ENCODE measurements around the gene ERCC2. TPM values are rescaled to one million over a fixed set of nuclear protein-coding genes. Genes with fewer than 3 reads are reported as not detected.

ERCC2 gene
- 34.0 and 60.1 TPM in 2 replicates for total RNA-seq

DNA sequence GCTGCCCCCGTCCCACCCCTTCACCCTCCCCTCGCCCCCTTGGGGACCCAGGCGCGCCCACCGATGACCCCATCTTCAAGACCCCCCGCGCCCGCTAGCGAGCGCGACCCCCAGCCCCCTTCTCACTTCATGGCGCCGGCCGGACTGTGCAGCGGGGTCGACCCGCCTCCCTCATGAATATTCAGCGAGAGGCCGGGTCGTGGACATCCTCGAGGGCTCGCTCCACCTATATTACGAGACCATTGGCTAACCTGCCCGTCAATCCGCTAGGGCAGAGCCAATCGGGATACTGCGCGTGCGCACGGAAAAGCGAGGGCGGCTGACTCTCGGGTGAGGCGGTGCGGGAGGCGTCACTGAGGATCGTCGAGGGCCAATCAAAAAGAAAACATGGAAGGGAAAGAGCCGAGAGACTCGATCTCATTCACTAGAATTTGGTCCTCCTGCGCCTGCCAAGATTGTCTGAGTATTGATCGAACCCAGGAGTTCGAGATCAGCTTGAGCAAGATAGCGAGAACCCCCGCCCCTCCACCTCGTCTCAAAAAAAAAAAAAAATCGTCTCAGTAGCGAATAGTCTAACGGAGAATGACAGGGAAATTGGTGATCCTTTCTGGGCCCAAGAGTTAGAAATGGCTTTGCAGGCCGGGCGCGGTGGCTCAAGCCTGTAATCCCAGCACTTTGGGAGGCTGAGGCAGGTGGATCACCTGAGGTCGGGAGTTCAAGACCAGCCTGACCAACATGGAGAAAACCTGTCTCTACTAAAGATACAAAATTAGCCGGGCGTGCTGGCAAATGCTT lies at the start of gene ERCC2:
Gene ERCC2 (minus strand): TSS at position 164 of the 795 bp plus-strand sequence. CDS start 33 bp downstream, at position 131.

DNA sequence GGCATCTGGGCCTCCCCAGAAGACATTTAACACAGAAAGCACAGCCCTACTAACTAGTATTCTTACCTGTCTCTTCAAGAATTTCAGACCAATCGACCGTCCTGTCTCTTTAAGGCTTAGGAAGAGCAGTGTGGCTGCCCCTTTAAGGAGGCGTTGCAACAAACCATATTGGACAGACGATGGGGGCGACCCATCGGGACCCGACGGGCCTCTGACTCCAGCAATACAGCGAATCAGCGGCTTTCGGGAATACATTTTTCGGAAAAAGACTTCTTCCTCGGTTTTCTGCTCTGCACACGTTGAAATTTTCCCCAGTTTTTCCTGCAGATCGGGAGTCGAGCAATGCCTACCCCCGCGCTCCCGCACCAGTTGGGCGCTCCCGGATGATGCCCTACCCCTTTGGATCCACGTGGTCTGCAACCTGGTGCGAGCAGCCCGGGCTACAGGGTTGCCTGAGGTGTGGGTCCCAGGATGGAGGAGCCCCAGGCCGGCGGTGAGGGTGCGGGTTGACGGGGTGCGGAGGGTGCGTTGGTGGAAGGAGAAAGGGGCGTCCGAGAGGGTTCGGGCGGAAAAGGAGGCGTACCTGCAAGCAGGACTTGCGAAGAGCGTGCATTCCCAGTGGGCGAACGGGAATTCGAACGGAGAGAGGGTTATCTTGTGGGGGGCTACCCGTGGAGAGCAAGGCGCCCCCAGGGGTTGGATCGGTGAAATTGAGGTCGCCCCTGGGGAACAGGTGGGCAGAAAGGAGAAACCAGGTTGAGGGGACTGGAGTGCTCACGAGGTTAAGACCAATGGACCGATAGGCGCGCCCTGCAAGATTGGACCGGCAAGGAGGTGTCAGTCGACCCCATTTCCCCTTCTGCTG lies 36.1 kb upstream of the ERCC2 start, which contains the start of gene POLR1G:
Gene POLR1G (plus strand): TSS at position 419 of the 865 bp plus-strand sequence. CDS start 53 bp downstream, at position 472.

DNA sequence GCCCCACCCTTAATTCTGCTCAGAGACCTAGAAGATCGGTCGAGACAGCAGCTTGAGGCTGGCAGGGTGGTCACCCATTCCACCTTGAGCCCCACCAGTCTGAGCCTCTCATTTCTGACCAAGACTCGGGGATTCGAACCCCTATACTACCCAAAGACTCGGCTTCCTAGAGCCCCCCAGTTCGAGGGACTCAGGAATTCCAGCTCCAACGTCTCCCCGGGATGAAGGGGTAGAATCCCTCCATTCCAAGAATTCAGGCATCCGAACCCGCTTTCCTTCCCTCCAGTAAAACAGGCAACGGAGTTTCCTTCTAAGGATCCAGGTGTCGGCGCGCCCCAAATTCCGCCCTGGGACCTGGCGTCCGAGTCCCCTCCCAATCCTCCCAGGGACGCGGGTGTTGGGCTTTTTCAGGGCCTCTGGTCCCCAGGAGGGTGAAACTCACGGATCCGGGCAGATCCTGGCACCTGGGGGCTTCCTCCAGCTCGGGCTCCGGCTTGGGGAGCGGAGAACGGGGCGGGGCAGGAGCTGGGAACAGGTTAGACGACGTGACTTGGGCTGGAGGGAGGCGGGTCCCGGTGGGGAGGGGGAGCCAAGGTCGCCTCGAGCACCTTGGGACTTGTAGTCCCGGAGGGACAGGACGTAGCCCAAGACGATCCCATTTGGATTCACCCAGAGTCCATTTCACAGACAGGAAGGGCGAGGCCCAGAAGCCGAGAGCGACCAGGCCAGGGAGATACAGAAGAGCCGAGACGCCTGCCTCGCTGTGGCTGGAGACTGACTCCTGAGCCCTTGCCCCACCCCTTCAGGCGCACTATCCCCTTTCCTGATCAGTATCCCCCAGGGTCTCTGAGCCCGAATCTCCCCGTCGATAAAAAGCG lies 34.4 kb upstream of the ERCC2 start, which contains the start of gene PPP1R13L:
Gene PPP1R13L (minus strand): TSS at position 513 of the 878 bp plus-strand sequence. CDS start 6,751 bp downstream, outside the sequence.

DNA sequence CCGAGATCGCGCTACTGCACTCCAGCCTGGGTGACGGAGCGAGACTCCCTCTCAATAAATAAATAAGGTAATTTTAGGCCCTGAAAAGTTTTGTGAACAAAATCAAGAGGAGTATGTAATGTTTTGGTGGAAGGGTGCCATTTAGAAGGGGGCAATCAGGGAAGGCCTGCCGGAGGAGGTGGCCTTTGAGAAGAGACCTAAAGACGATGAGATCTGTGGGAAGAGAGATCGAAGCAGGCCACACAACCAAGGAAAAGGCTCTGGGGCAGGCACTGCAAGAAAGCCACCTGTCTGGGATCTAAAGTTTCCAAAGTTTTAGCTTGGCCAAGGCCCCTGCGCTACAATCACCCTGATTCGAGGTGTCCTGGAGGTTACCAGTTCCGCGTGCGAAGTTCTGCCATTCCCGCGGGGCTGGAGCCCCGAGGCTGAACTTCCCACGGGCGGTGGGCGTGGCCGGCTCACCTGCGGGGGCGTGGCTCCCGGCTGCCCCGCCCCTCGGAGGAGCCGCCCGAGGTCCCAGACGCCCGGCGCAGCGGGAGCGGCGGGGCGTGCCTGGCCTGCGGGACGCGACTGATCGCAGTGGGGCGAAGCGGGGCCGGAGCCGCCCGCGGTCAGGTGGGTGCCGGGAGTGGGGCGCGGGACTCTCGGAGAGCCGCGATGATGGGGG lies 30.0 kb downstream of the ERCC2 start, which contains the start of gene KLC3:
Gene KLC3 (plus strand): TSS at position 519 of the 667 bp plus-strand sequence. CDS start 4,792 bp downstream, outside the sequence.

DNA sequence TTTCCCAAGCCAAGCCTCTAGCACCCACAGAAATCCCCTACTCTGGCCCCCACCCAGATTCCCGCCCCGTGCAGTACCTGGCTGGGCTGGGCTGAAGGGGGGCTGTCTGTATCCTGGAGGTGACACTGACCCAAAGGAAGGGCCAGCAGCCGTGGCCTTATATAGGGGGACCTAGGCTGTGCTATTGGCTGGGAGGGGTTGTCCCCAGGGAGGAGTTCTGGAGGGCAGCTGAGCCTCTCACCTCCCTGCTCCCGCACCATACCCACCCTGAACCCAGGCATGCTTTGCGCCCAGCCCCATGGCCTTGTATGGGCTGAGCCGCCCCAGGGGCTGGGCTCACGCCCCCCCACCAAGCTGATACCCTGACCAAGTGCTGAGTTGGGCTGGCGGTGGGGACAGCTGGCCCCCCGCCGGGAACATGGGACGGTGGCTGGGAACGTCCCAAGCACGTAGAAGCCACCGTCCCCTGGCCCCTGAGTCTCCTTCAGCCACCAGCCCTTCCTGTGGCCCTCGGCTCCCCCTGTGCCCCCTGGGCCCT lies 47.6 kb downstream of the ERCC2 start, which contains the start of gene CKM:
Gene CKM (minus strand): TSS at position 132 of the 538 bp plus-strand sequence. CDS start 3,162 bp downstream, outside the sequence.

Other genes starting within 250 kb of the ERCC2 start
- not detected in 2 replicates for gene NKPD1, start 209.6 kb downstream of the ERCC2 start, total RNA-seq
- 13.0 and 17.2 TPM in 2 replicates for gene TRAPPC6A, start 192.3 kb downstream of the ERCC2 start, total RNA-seq
- gene BLOC1S3, start 191.8 kb downstream of the ERCC2 start, total RNA-seq, result 4.5 and 9.2 TPM in 2 replicates
- 0.18 and 1.1 TPM in 2 replicates for gene EXOC3L2, start 125.2 kb downstream of the ERCC2 start, total RNA-seq
- gene MARK4, start 119.3 kb downstream of the ERCC2 start, total RNA-seq, result 12.3 and 15.7 TPM in 2 replicates
- gene CKM, start 47.7 kb downstream of the ERCC2 start, total RNA-seq, result 1.8 TPM in 1 of 2 replicates, not detected in the other
- 1.1 TPM in 1 of 2 replicates, not detected in the other for gene KLC3, start 29.8 kb downstream of the ERCC2 start, total RNA-seq
- gene PPP1R13L, start 34.5 kb upstream of the ERCC2 start, total RNA-seq, result 5.0 and 6.0 TPM in 2 replicates
- 5.0 and 8.1 TPM in 2 replicates for gene POLR1G, start 36.1 kb upstream of the ERCC2 start, total RNA-seq
- gene ERCC1, start 53.3 kb upstream of the ERCC2 start, total RNA-seq, result 84.8 and 90.9 TPM in 2 replicates
- gene FOSB, start 97.4 kb upstream of the ERCC2 start, total RNA-seq, result 19.0 and 81.4 TPM in 2 replicates
- 16.4 and 17.3 TPM in 2 replicates for gene RTN2, start 126.5 kb upstream of the ERCC2 start, total RNA-seq
- gene PPM1N, start 127.9 kb upstream of the ERCC2 start, total RNA-seq, result 0.16 and 0.72 TPM in 2 replicates
- 95.6 and 146 TPM in 2 replicates for gene VASP, start 136.9 kb upstream of the ERCC2 start, total RNA-seq
- 6.5 and 12.1 TPM in 2 replicates for gene OPA3, start 214.2 kb upstream of the ERCC2 start, total RNA-seq
- gene GPR4, start 231.6 kb upstream of the ERCC2 start, total RNA-seq, result 2.7 and 5.2 TPM in 2 replicates

All from cardiac atrium fibroblast (primary cell).